Esophagus squamous epithelium (tissue), 5 donors: ENCODE measurements around the gene NHS. TPM values are rescaled to one million over a fixed set of nuclear protein-coding genes. Genes with fewer than 3 reads are reported as not detected.

Source experiments
- DNase-seq: peaks from one replicate; lab custom pipeline; 2025; lab: John Stamatoyannopoulos, UW
- H3K27ac ChIP-seq, 4 donors: fragments of 200-600 bp; sonication (generic); one replicate each; pipeline ENCODE4 v1.5.1; 2016 to 2019; ENCODE audit warnings: mild to moderate bottlenecking in 1 of 4
- H3K27me3 ChIP-seq, 4 donors: fragments of 200-600 bp; sonication (generic); 1 replicate in 3 of 4; 2 replicates in 1 of 4; pipeline versions ENCODE4 v1.5.1 to v1.6.0; 2017 to 2021; ENCODE audit warnings: antibody characterized with exemption in 1 of 4
- H3K36me3 ChIP-seq, 3 donors: fragments of 200-600 bp; sonication (generic); one replicate each; pipeline ENCODE4 v1.5.1; 2016 to 2019
- H3K4me1 ChIP-seq, 3 donors: fragments of 200-600 bp; sonication (generic); one replicate each; pipeline ENCODE4 v1.5.1; 2017 to 2019
- H3K4me3 ChIP-seq, 4 donors: fragments of 200-600 bp; sonication (generic); 1 replicate in 3 of 4; 2 replicates in 1 of 4; pipeline ENCODE4 v1.5.1; 2016 to 2019; ENCODE audit warnings: mild to moderate bottlenecking in 2 of 4, moderate library complexity in 1 of 4
- H3K9me3 ChIP-seq, 3 donors: fragments of 200-600 bp; sonication (generic); one replicate each; pipeline ENCODE4 v1.5.1; 2016 to 2019
- POLR2A ChIP-seq, 4 donors: fragments of 450-650 bp; IDR thresholded peaks; one replicate each; pipeline ENCODE4 v1.6.1; 2017; ENCODE audit warnings: antibody characterized with exemption in 4 of 4, mild to moderate bottlenecking in 4 of 4, moderate library complexity in 3 of 4
- WGBS, 2 donors: methylation state at CpG; one replicate each; pipeline ENCODE4 v1.1.5; 2018; 5-methylcytosine and 5-hydroxymethylcytosine counted together
- intact Hi-C: fragments of 100-400 bp; cut with DNase I; formaldehyde crosslinking; loops from one replicate; pipeline ENCODE4 v1.15.0; 2022
- total RNA-seq, 4 donors: library from RNA; depleted of rRNA; stranded (reverse); fragments of >200 nt; gene quantifications; one replicate each; pipeline ENCODE4 v1.1.0, GENCODE V29; 2016
- TF ChIP-seq, protein P1 (sequence below), 6 experiments: fragments of 450-650 bp in 4 of 6; fragments of 200-600 bp in 2 of 6; sonication (generic) in 2 of 6; IDR thresholded peaks; one replicate each; pipeline ENCODE4 v1.5.1; 2016 to 2019; ENCODE audit warnings: antibody characterized with exemption in 6 of 6, mild to moderate bottlenecking in 4 of 6, moderate library complexity in 4 of 6
- donor health status: DM: yes; HTN: yes; CAD: no.

Gene NHS
- total RNA-seq, 4 donors from 2014 or later = 1.2 to 3.4 (median 2.6) TPM

DNA sequence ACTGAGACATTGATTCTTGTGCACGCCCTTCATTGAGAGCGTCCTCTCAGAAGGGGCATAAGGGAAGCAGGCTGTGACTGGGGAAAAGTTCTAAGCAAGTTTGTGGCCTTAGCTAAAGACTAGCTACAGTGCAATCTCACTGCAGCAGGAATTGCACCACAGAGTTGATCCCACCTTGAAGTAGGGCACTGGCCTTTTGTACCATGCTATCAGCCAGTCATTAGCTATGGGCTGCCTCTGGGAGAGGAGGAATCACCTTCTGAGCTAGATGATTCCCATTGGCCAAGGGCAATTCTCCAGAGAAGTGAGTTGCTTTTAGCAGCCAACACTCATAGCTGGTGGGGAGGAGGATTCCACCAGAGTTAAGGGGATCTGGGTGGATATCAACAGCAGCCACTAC, 219.7 kb downstream of the NHS start:
- intact Hi-C loops = no loop called here
- peaks cover 3 to 32% (median 14%) of the 10 kb centered on the region in 3 donors for H3K4me1 ChIP-seq
- 75 to 100% methylated on average over 2 of the region's 2 CpGs for WGBS, 2 donors
- H3K36me3 ChIP-seq = no peaks in the 10 kb centered on the region
- H3K27ac ChIP-seq = peak overlapping the region in 1 of 4 donors; percentile 5
- no peak for DNase-seq
- no peak overlapping the region for H3K4me3 ChIP-seq
- TF ChIP-seq, protein P1, sequence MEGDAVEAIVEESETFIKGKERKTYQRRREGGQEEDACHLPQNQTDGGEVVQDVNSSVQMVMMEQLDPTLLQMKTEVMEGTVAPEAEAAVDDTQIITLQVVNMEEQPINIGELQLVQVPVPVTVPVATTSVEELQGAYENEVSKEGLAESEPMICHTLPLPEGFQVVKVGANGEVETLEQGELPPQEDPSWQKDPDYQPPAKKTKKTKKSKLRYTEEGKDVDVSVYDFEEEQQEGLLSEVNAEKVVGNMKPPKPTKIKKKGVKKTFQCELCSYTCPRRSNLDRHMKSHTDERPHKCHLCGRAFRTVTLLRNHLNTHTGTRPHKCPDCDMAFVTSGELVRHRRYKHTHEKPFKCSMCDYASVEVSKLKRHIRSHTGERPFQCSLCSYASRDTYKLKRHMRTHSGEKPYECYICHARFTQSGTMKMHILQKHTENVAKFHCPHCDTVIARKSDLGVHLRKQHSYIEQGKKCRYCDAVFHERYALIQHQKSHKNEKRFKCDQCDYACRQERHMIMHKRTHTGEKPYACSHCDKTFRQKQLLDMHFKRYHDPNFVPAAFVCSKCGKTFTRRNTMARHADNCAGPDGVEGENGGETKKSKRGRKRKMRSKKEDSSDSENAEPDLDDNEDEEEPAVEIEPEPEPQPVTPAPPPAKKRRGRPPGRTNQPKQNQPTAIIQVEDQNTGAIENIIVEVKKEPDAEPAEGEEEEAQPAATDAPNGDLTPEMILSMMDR (IDR thresholded peaks at IDR 0.05) = no peak
- TF ChIP-seq POLR2A (IDR thresholded peaks at IDR 0.05) = no peak
- H3K27me3 ChIP-seq = no peaks in the 10 kb centered on the region
- no peaks in the 10 kb centered on the region for H3K9me3 ChIP-seq

DNA sequence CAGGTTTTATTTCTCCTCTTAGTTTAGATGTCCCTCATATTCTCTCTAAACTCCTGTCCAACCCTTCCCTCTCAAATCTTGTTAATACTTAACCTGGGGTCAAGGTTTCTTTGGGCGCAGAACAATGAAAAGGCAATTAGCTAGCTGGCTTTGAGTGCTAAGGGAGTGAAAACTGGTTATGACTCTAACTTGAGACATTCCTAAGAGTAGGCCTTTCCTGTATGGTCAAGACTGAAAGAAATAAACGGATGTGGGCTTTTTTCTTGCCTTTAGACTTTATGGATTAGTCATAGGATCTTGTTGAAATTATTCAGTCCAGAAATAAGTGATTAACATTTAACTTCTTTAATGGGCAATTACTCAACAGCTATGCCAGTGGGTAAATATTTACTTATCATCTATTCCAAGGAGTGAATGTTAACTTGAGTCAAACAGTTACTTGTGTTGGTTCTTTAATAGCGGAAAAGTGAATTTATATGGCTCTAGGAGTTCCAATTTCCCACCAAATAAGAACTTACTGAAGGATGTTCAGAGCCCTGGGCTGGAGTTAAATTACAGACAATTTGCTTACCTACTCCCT, 220.5 kb downstream of the NHS start:
- intact Hi-C loops = no loop called here
- TF ChIP-seq, protein P1 (IDR thresholded peaks at IDR 0.05) = no peak
- no peak for TF ChIP-seq POLR2A (IDR thresholded peaks at IDR 0.05)
- DNase-seq = no peak
- Histone ChIP-seq H3K9me3 (no peaks in the 10 kb centered on the region), H3K36me3 (no peaks in the 10 kb centered on the region), H3K4me3 (no peak overlapping the region), H3K27me3 (no peaks in the 10 kb centered on the region), H3K4me1 (peaks cover 3 to 32% (median 14%) of the 10 kb centered on the region in 3 donors), H3K27ac (peak overlapping the region in 2 of 4 donors; percentile 5 to 52)
- WGBS, 2 donors = 28 to 38% methylated on average over 3 of the region's 3 CpGs

DNA sequence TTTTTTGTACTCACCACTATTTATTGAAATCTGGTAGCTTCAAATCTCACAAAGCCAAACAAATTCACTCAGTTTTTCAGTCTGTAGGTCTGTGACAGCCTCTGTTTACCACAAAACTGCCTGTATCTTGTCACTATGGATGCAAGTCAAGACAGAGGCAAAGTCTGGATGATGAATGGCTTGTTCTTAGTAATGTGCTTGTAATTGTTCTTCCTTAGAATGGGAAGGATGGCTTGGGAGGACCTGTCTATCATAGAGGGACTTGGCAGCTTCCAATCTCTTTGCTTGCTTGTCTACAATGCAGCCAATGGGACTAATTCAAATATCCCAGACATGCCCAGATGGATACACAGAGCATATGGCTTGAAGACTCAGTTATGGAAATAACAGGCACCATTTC, 221.1 kb downstream of the NHS start:
- intact Hi-C loops = no loop called here
- Histone ChIP-seq H3K9me3 (no peaks in the 10 kb centered on the region), H3K27me3 (no peaks in the 10 kb centered on the region), H3K4me3 (no peak overlapping the region), H3K27ac (peak overlapping the region in 2 of 4 donors; percentile 5 to 52), H3K36me3 (no peaks in the 10 kb centered on the region), H3K4me1 (peaks cover 3 to 31% (median 14%) of the 10 kb centered on the region in 3 donors)
- no peak for TF ChIP-seq POLR2A (IDR thresholded peaks at IDR 0.05)
- TF ChIP-seq, protein P1 (IDR thresholded peaks at IDR 0.05) = no peak
- no peak for DNase-seq

DNA sequence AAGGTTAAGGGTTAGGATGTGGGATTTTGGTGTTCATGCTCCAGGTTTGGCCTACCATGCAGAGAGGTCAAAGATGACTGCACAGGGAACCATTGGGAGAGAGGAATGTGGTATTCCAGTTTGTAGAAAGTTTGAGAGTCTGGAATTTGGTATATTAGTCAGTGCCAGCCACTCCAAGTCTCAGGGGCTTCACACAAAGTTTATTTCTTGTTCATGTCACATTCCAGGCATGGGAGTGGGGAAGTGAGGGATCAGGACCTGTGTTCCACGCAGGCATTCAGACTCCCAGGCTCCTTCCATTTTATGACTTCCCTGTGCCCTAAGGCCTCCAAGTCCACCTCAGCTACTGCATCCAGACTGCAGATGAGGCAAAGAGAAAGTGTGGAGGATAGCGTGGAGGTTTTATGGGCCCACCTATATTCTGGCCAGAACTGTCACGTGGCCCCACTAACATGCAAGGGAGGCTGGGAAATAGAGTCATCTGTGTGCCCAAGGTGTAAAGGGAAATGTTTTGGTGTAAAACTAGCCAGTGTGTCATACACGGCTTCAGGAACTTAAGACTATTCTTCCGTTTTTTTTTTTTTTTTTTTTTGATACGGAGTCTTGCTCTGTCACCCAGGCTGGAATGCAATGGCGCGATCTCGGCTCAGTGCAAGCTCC, 221.7 kb downstream of the NHS start:
- H3K4me3 ChIP-seq = no peak overlapping the region
- H3K36me3 ChIP-seq = no peaks in the 10 kb centered on the region
- H3K27ac ChIP-seq = peak overlapping the region in 1 of 4 donors; percentile 52
- intact Hi-C loops = no loop called here
- H3K9me3 ChIP-seq = no peaks in the 10 kb centered on the region
- no peak for TF ChIP-seq POLR2A (IDR thresholded peaks at IDR 0.05)
- TF ChIP-seq, protein P1 (IDR thresholded peaks at IDR 0.05) = no peak
- no peaks in the 10 kb centered on the region for H3K27me3 ChIP-seq
- peaks cover 0 to 25% (median 14%) of the 10 kb centered on the region in 3 donors for H3K4me1 ChIP-seq
- WGBS, 2 donors = 57 to 79% methylated on average over 5 to 9 of the region's 9 CpGs
- no peak for DNase-seq

DNA sequence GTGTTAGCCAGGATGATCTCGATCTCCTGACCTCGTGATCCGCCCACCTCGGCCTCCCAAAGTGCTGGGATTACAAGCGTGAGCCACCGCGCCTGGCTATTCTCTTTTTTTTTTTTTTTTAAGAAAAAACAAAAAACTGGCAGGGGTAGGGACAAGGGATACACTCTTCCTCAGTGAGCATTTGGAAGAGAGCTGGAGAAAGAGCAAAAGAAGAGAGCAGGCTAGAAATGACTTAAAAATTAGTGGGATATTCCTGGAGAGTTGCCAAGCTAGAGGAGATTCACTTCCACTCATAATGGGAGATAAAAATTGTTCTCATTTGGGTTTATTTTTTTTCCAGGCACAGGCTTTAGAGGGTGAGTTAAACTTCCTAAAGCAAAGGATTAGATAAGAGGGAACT, 222.3 kb downstream of the NHS start:
- Histone ChIP-seq H3K36me3 (no peaks in the 10 kb centered on the region), H3K4me3 (no peak overlapping the region), H3K27me3 (no peaks in the 10 kb centered on the region), H3K9me3 (no peaks in the 10 kb centered on the region), H3K4me1 (peaks cover 0 to 20% (median 10%) of the 10 kb centered on the region in 3 donors), H3K27ac (peak overlapping the region in 3 of 4 donors; percentile 23 to 64 (median 52))
- intact Hi-C loops = no loop called here
- DNase-seq = no peak
- TF ChIP-seq, protein P1 (IDR thresholded peaks at IDR 0.05) = no peak
- TF ChIP-seq POLR2A (IDR thresholded peaks at IDR 0.05) = no peak
- 51% methylated on average over 4 of the region's 7 CpGs; no CpG with 5 or more reads in 1 of the 2 donors for WGBS, 2 donors
